ENCODE data around the gene PRUNE1. TPM values are rescaled to one million over a fixed set of nuclear protein-coding genes. Genes with fewer than 3 reads are reported as not detected.

PRUNE1 gene, protein sequence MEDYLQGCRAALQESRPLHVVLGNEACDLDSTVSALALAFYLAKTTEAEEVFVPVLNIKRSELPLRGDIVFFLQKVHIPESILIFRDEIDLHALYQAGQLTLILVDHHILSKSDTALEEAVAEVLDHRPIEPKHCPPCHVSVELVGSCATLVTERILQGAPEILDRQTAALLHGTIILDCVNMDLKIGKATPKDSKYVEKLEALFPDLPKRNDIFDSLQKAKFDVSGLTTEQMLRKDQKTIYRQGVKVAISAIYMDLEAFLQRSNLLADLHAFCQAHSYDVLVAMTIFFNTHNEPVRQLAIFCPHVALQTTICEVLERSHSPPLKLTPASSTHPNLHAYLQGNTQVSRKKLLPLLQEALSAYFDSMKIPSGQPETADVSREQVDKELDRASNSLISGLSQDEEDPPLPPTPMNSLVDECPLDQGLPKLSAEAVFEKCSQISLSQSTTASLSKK
- total RNA-seq (20.3 and 26.5 TPM in 2 replicates), polyA plus RNA-seq (15.1 and 21.6 TPM in 2 replicates)

DNA sequence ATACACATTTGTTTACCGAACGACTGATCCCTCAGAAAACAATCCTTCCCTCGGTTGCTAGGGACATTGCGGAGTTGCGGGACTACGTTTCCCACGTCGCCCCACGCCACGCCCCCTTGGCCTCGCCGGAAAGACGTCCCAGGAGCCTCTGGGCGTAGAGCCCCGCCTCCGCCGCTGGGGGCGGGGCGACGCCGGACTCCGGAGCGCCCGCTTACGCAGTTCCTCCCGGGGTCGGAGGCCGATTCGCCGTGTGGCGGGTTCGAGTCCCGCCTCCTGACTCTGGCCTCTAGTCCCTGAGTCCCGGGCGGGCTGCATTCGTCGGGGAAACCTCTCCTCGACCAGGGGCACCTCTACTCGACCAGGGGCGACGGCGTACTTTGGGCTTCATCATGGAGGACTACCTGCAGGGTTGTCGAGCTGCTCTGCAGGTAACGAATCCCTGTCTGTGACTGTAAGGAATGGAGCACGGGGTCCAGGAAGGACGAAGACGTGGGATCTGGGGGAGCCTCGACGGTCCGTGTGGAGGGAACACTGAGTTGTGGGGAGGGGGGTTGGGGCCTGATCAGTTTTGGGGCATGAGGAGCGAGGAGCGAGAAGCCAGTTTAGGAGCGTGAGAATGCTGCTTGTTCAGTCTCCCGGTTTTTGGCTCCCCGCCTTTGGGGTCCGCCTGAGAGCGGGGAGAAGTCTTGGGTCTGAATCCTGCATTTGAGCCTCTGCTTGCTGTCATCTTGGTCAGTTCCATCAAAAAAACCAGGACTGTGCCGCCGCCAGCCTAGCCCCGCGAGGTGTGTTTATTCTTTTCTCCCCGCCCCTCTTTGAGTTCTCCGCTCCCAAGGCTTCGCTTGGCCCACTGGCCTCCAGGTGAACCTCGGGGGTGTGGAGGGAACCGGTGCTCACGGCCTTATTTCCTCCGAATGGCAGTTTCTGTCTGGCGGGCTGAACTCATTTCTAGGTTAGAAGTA is at the start of gene PRUNE1:
PRUNE1 (plus strand) TSS at position 206 of the 962 bp plus-strand sequence; CDS start at position 390, 184 bp downstream.
- DNase-seq (ENCODE audit: low spot score) = peak; percentile 99
- peak within 1 kb of the TSS; percentile 87 for H3K4me2 ChIP-seq
- no peaks in the 10 kb centered on the region for H4K20me1 ChIP-seq (ENCODE audit: insufficient read depth, poor library complexity, severe bottlenecking)
- peaks cover 59% of the 10 kb centered on the region for H3K79me2 ChIP-seq
- TF ChIP-seq EZH2 (IDR thresholded peaks at IDR 0.05; ENCODE audit: borderline replicate concordance) (no peak), EZH2phosphoT487 (IDR thresholded peaks at IDR 0.05; ENCODE audit: low read depth, severe bottlenecking, unreplicated experiment) (no peak)
- TF ChIP-seq, protein P1, sequence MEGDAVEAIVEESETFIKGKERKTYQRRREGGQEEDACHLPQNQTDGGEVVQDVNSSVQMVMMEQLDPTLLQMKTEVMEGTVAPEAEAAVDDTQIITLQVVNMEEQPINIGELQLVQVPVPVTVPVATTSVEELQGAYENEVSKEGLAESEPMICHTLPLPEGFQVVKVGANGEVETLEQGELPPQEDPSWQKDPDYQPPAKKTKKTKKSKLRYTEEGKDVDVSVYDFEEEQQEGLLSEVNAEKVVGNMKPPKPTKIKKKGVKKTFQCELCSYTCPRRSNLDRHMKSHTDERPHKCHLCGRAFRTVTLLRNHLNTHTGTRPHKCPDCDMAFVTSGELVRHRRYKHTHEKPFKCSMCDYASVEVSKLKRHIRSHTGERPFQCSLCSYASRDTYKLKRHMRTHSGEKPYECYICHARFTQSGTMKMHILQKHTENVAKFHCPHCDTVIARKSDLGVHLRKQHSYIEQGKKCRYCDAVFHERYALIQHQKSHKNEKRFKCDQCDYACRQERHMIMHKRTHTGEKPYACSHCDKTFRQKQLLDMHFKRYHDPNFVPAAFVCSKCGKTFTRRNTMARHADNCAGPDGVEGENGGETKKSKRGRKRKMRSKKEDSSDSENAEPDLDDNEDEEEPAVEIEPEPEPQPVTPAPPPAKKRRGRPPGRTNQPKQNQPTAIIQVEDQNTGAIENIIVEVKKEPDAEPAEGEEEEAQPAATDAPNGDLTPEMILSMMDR (IDR thresholded peaks at IDR 0.05; ENCODE audit: poor library complexity) = no peak
- no peaks in the 10 kb centered on the region for H3K36me3 ChIP-seq (replicated peaks; ENCODE audit: insufficient read depth, low read depth)
- peak within 1 kb of the TSS; percentile 87 for H2AFZ ChIP-seq
- WGBS (ENCODE audit: low lambda C conversion rate, missing lambda C conversion rate) = 2% methylated on average over 68 of the region's 69 CpGs
- no peaks in the 10 kb centered on the region for H3K9me3 ChIP-seq (ENCODE audit: low read depth)
- peaks cover 58% of the 10 kb centered on the region for H3K4me1 ChIP-seq (ENCODE audit: insufficient read depth)
- peak within 1 kb of the TSS; percentile 88 for H3K27ac ChIP-seq
- no peaks in the 10 kb centered on the region for H3K27me3 ChIP-seq
- H3K4me3 ChIP-seq = peak within 1 kb of the TSS; percentile 69
- H3K9me2 ChIP-seq (replicated peaks; ENCODE audit: insufficient read depth) = no peaks in the 10 kb centered on the region

DNA sequence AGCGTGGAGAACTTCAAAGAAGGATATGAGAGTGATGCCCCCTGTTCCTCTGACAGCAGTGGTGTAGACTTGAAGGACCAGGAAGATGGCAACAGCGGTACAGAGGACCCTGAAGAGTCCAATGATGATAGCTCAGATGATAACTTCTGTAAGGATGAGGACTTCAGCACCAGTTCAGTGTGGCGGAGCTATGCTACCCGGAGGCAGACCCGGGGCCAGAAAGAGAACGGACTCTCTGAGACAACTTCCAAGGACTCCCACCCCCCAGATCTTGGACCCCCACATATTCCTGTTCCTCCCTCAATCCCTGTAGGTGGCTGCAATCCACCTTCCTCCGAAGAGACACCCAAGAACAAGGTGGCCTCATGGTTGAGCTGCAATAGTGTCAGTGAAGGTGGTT is 47.6 kb upstream of the PRUNE1 start:
- Histone ChIP-seq H3K27ac (no peak overlapping the region), H3K79me2 (peaks cover 2% of the 10 kb centered on the region), H4K20me1 (ENCODE audit: insufficient read depth, poor library complexity, severe bottlenecking) (no peaks in the 10 kb centered on the region), H2AFZ (no peak overlapping the region), H3K36me3 (replicated peaks; ENCODE audit: insufficient read depth, low read depth) (peaks cover 3% of the 10 kb centered on the region), H3K27me3 (no peaks in the 10 kb centered on the region), H3K9me2 (replicated peaks; ENCODE audit: insufficient read depth) (no peaks in the 10 kb centered on the region), H3K9me3 (ENCODE audit: low read depth) (no peaks in the 10 kb centered on the region), H3K4me3 (no peak overlapping the region), H3K4me1 (ENCODE audit: insufficient read depth) (peaks cover 16% of the 10 kb centered on the region), H3K4me2 (no peak overlapping the region)
- no peak for DNase-seq (ENCODE audit: low spot score)
- WGBS (ENCODE audit: low lambda C conversion rate, missing lambda C conversion rate) = over 99% methylated on average over 6 of the region's 7 CpGs
- TF ChIP-seq, protein P1 (IDR thresholded peaks at IDR 0.05; ENCODE audit: poor library complexity) = no peak
- no peak for TF ChIP-seq EZH2 (IDR thresholded peaks at IDR 0.05; ENCODE audit: borderline replicate concordance)
- no peak for TF ChIP-seq EZH2phosphoT487 (IDR thresholded peaks at IDR 0.05; ENCODE audit: low read depth, severe bottlenecking, unreplicated experiment)

DNA sequence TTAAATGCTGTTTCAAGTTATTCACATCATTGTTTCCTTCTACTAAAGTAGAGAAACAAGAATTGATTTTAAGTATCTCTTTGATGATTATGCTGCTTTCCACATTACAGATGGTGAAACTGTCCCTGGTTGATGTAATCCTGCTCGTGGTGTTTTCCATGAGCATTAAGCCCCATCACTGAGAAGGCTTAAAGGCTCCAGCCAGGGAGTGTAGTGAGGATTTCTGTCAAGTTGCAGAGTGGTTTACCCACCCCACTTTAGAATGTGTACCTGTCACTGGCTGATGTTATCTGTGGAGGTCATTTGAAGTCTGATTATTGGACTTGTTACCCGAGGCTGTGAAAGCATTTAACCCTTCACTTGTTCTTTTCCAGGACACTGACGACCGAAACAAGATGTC is 46.5 kb upstream of the PRUNE1 start:
- Histone ChIP-seq H2AFZ (no peak overlapping the region), H4K20me1 (ENCODE audit: insufficient read depth, poor library complexity, severe bottlenecking) (no peaks in the 10 kb centered on the region), H3K9me2 (replicated peaks; ENCODE audit: insufficient read depth) (no peaks in the 10 kb centered on the region), H3K9me3 (ENCODE audit: low read depth) (no peaks in the 10 kb centered on the region), H3K27ac (peak overlapping the region; percentile 64), H3K27me3 (no peaks in the 10 kb centered on the region), H3K4me1 (ENCODE audit: insufficient read depth) (peaks cover 16% of the 10 kb centered on the region), H3K4me2 (no peak overlapping the region), H3K4me3 (no peak overlapping the region), H3K36me3 (replicated peaks; ENCODE audit: insufficient read depth, low read depth) (peaks cover 3% of the 10 kb centered on the region), H3K79me2 (peaks cover 6% of the 10 kb centered on the region)
- TF ChIP-seq EZH2phosphoT487 (IDR thresholded peaks at IDR 0.05; ENCODE audit: low read depth, severe bottlenecking, unreplicated experiment) = no peak
- no peak for TF ChIP-seq EZH2 (IDR thresholded peaks at IDR 0.05; ENCODE audit: borderline replicate concordance)
- TF ChIP-seq, protein P1 (IDR thresholded peaks at IDR 0.05; ENCODE audit: poor library complexity) = no peak
- DNase-seq (ENCODE audit: low spot score) = no peak
- 28% methylated on average over 4 of the region's 4 CpGs for WGBS (ENCODE audit: low lambda C conversion rate, missing lambda C conversion rate)
